Endothelial cell of umbilical vein (primary cell): ENCODE results near the gene CCDC80. TPM values are rescaled to one million over a fixed set of nuclear protein-coding genes. Genes with fewer than 3 reads are reported as not detected.

Experiments
- BruUV-seq: library from RNA; stranded (reverse); fragments of 400-500 nt; replicated peaks from 2 replicates; lab custom pipeline; 2021; lab: Mats Ljungman, UMichigan
- CTCF ChIA-PET: fragments of 300-600, 350-600 bp; sonication (Branson Sonifier 250); formaldehyde crosslinking; loops from one replicate; lab custom pipeline; 2021; ENCODE audit warnings: antibody characterized with exemption, inconsistent platforms; lab: Charles Lee
- POLR2A ChIA-PET: fragments of 300-600, 350-600 bp; sonication (Branson Sonifier 250); formaldehyde crosslinking; loops from one replicate; lab custom pipeline; 2021; ENCODE audit warnings: antibody characterized with exemption, inconsistent platforms; lab: Charles Lee
- DNase-seq: peaks from one replicate; pipeline ENCODE4 v3.0.0-alpha.2; 2011; ENCODE audit warnings: low read depth, low spot score
- FAIRE-seq: peaks from 2 replicates; lab custom pipeline; 2011; peaks lifted over from hg19 to GRCh38; lab: Jason Lieb, UNC
- H2AFZ ChIP-seq: 2 replicates; pipeline ENCODE4 v1.6.0; 2012; ENCODE audit warnings: low read depth, low read length, control low read depth, inconsistent platforms
- H3K27ac ChIP-seq: 2 replicates; pipeline ENCODE4 v1.5.1; 2011; ENCODE audit warnings: low read depth, mild to moderate bottlenecking, control low read depth, low read length, moderate library complexity; ENCODE audit not compliant: insufficient read depth
- H3K27me3 ChIP-seq, 2 experiments: 2 replicates each; pipeline versions ENCODE4 v1.6.0 to v1.6.1; 2011; ENCODE audit warnings: low read length in 2 of 2, mixed read lengths in 1 of 2; ENCODE audit not compliant: control insufficient read depth in 2 of 2, insufficient read depth in 2 of 2
- H3K36me3 ChIP-seq, 2 experiments: 2 replicates in 1 of 2; 3 replicates in 1 of 2; pipeline ENCODE4 v1.5.1; 2011; ENCODE audit warnings: low read length in 2 of 2, mild to moderate bottlenecking in 1 of 2, moderate library complexity in 1 of 2; ENCODE audit not compliant: control insufficient read depth in 2 of 2, insufficient read depth in 2 of 2; ENCODE audit errors: extremely low read depth in 1 of 2
- H3K4me1 ChIP-seq: 3 replicates; pipeline ENCODE4 v1.5.1; 2011; ENCODE audit warnings: mild to moderate bottlenecking, low read length; ENCODE audit not compliant: control insufficient read depth, insufficient read depth; ENCODE audit errors: extremely low read depth
- H3K4me2 ChIP-seq: 2 replicates; pipeline ENCODE4 v1.6.1; 2011; ENCODE audit warnings: low read length, control low read depth, mixed read lengths; ENCODE audit not compliant: insufficient read depth
- H3K4me3 ChIP-seq, 3 experiments: fragments of 200-600 bp in 1 of 3; sonication (generic), shearing (Covaris generic) in 1 of 3; replicated peaks in 1 of 3; 2 replicates each; pipeline ENCODE4 v1.5.1; 2011 to 2016; ENCODE audit warnings: control low read depth in 3 of 3, low read length in 3 of 3, mild to moderate bottlenecking in 2 of 3, inconsistent platforms in 1 of 3, low read depth in 1 of 3, moderate library complexity in 1 of 3; ENCODE audit not compliant: insufficient read depth in 1 of 3
- H3K79me2 ChIP-seq: 2 replicates; pipeline ENCODE4 v1.6.0; 2012; ENCODE audit warnings: low read length, inconsistent platforms; ENCODE audit not compliant: control insufficient read depth, insufficient read depth
- H3K9ac ChIP-seq: replicated peaks from 2 replicates; pipeline ENCODE3; 2011; ENCODE audit warnings: low read length, control low read depth; ENCODE audit not compliant: insufficient read depth; ENCODE audit errors: extremely low read depth
- H3K9me1 ChIP-seq: replicated peaks from 3 replicates; pipeline ENCODE4 v1.6.0; 2011; ENCODE audit warnings: mild to moderate bottlenecking, low read length; ENCODE audit not compliant: control insufficient read depth, insufficient read depth; ENCODE audit errors: extremely low read depth
- H3K9me3 ChIP-seq: replicated peaks from 2 replicates; pipeline ENCODE4 v1.5.1; 2012; ENCODE audit warnings: low read length, inconsistent platforms; ENCODE audit not compliant: control insufficient read depth, insufficient read depth
- H4K20me1 ChIP-seq: replicated peaks from 2 replicates; pipeline ENCODE3; 2011; ENCODE audit warnings: mild to moderate bottlenecking, low read length; ENCODE audit not compliant: control insufficient read depth, insufficient read depth; ENCODE audit errors: extremely low read depth
- CTCF ChIP-seq, 2 donors: IDR thresholded peaks; 1 replicate in 1 of 2; 2 replicates in 1 of 2; pipeline ENCODE4 v1.5.1; 2011; ENCODE audit warnings: low read length in 2 of 2, mild to moderate bottlenecking in 2 of 2, moderate library complexity in 2 of 2, control low read depth in 1 of 2, inconsistent platforms in 1 of 2, low read depth in 1 of 2; ENCODE audit not compliant: insufficient read depth in 1 of 2; ENCODE audit errors: extremely low read depth in 1 of 2
- EZH2 ChIP-seq: IDR thresholded peaks from 2 replicates; pipeline ENCODE4 v1.6.1; 2012; ENCODE audit warnings: borderline replicate concordance, low read depth, mild to moderate bottlenecking, moderate library complexity, low read length, inconsistent platforms; ENCODE audit not compliant: severe bottlenecking
- GATA2 ChIP-seq: IDR thresholded peaks from 2 replicates; pipeline ENCODE4 v1.7.0; 2011; ENCODE audit warnings: low read depth, mild to moderate bottlenecking, moderate library complexity, mixed read lengths, low read length; ENCODE audit not compliant: insufficient read length, insufficient read depth
- JUN ChIP-seq: IDR thresholded peaks from 2 replicates; pipeline ENCODE4 v1.6.1; 2011; ENCODE audit warnings: borderline replicate concordance, low read depth; ENCODE audit not compliant: insufficient read length, insufficient read depth
- MYC ChIP-seq: IDR thresholded peaks from one replicate; pipeline ENCODE4 v1.6.1; 2011; ENCODE audit warnings: mild to moderate bottlenecking, low read depth, low read length
- POLR2A ChIP-seq: IDR thresholded peaks from 2 replicates; pipeline ENCODE4 v1.6.1; 2012; ENCODE audit warnings: low read depth, mild to moderate bottlenecking, control low read depth, low read length
- POLR2AphosphoS5 ChIP-seq: IDR thresholded peaks from 2 replicates; pipeline ENCODE4 v1.6.1; 2012; ENCODE audit warnings: low read depth, mild to moderate bottlenecking, control low read depth, low read length, moderate library complexity; ENCODE audit not compliant: insufficient read depth
- dilution Hi-C: fragments of 300-500 bp; cut with MboI; formaldehyde crosslinking; loops from one replicate; pipeline ENCODE4 v1.15.0; 2019; ENCODE audit warnings: low sequenced_read_pairs; ENCODE audit not compliant: extremely low pct_ligation_motif_present
- intact Hi-C: fragments of 100-400 bp; cut with micrococcal nuclease; formaldehyde crosslinking; loops from one replicate; pipeline ENCODE4 v1.10.0; 2022
- polyA plus RNA-seq, 4 experiments: library from polyadenylated mRNA; depleted of rRNA in 3 of 4; stranded (reverse) in 3 of 4; unstranded in 1 of 4; fragments of >200 nt; gene quantifications; 2 replicates each; pipeline versions ENCODE4 v1.2.1 to v1.2.3, GENCODE V29; 2011 to 2012; ENCODE audit warnings: missing spikeins in 1 of 4
- total RNA-seq: library from RNA; stranded (reverse); gene quantifications from 2 replicates; pipeline ENCODE4 v1.2.3, GENCODE V29; 2021
- TF ChIP-seq, protein P1 (sequence below): IDR thresholded peaks from 2 replicates; pipeline ENCODE4 v1.6.1; 2011; ENCODE audit not compliant: insufficient read depth, insufficient read length

CCDC80 gene
- total and polyA plus RNA-seq, 2 donors (not counting 3 experiments of a cell fraction or from before 2014, with no cell fraction given): 28.4 to 77.2 TPM

GRCh38 chr3:112606098-112606497, 34.8 kb downstream of the CCDC80 start:
- CTCF ChIA-PET: interaction anchor here (0.8 to 2.7 kb wide), 10 partner anchors 16 to 373 kb away, joined by 3 to 26 read pairs (median 8); no protein-coding TSS in a partner anchor
- Histone ChIP-seq H3K4me1 (peaks cover 17% of the 10 kb centered on the region), H3K27ac (peak overlapping the region; percentile 94), H3K79me2 (no peaks in the 10 kb centered on the region), H3K9ac (peak overlapping the region; percentile 76), H3K9me3 (no peaks in the 10 kb centered on the region), H3K4me3 (no peak overlapping the region), H2AFZ (no peak overlapping the region), H4K20me1 (no peaks in the 10 kb centered on the region), H3K4me2 (peak overlapping the region; percentile 68), H3K27me3 (no peaks in the 10 kb centered on the region), H3K36me3 (no peaks in the 10 kb centered on the region), H3K9me1 (no peaks in the 10 kb centered on the region)
- POLR2A ChIA-PET: interaction anchor here (1.4 to 2.4 kb wide), 3 partner anchors 24 to 34 kb away, joined by 3 to 12 read pairs (median 6); no protein-coding TSS in a partner anchor
- no TSS peak for BruUV-seq
- intact Hi-C loops (no loop called here), dilution Hi-C loops (no loop called here)
- FAIRE-seq: no peak
- TF ChIP-seq GATA2: no peak
- no peak for TF ChIP-seq POLR2A
- no peak for TF ChIP-seq POLR2AphosphoS5
- TF ChIP-seq, protein P1, sequence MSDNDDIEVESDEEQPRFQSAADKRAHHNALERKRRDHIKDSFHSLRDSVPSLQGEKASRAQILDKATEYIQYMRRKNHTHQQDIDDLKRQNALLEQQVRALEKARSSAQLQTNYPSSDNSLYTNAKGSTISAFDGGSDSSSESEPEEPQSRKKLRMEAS: no peak
- no peak for TF ChIP-seq EZH2
- no peak for TF ChIP-seq JUN
- TF ChIP-seq MYC: no peak
- TF ChIP-seq CTCF (IDR thresholded peaks at IDR 0.05; ENCODE audit: extremely low read depth in 1 of 2, insufficient read depth in 1 of 2, low read depth in 1 of 2, low read length in 2 of 2): no peak
- peak; percentile 48 for DNase-seq
